ENCODE data around the gene FXYD3. TPM values are rescaled to one million over a fixed set of nuclear protein-coding genes. Genes with fewer than 3 reads are reported as not detected.

The FXYD3 gene
- total RNA-seq, 1 experiment from 2014 or later: 17.4 TPM

DNA sequence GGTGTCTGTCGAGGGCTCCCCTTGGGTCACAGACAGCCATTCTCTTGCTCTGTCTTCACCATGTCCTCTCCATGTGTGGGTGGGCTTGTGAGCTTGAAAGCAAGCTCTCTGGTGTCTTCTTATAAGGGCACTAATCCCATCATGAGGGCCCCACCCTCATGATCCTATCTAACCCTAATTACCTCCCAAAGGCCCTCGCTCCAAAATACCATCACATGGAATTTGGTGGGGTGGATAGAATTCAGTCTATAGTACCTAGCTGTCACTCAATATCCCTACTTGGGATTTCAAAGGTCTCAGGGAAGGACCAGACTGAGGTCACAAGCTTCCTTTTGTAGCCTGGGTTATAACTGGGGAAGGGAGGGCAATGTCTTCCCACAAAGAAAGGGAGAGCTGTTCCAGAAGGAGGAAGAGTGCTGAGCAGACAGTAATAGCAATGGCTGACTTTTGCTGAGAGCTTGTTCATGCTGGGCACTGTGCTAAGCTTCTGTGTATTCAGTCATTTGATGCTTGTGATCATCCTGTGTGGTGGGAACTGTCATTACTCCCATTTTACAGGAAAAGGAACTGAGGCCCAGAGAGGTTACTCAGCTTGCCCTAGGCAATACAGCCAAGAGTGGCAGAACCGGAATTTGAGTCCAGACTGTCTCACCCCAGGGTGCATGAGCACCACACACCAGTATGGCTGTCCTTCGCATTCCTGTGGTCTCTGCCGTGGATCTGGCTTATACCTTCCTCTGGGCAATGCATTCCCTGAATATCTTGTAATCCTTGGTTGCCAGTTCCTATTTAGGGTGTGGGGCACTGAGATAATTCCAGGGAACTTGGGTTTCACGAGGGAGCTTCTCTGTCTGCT lies 47.1 kb downstream of the FXYD3 start:
- no peaks in the 10 kb centered on the region for H3K79me2 ChIP-seq (ENCODE audit: insufficient read depth, low read length)
- RAD21 ChIA-PET (ENCODE audit: low non-redundant PET in 1 of 2, low total read pairs in 2 of 2, uncharacterized antibody in 2 of 2, unreplicated experiment in 2 of 2): no interaction called here
- peak overlapping the region; percentile 77 for H3K4me2 ChIP-seq (ENCODE audit: low read length)
- CTCF ChIA-PET: interaction anchor here (0.6 to 0.7 kb wide), 3 partner anchors 21 to 204 kb away, joined by 3 read pairs; no protein-coding TSS in a partner anchor
- intact Hi-C loops (cut with micrococcal nuclease): loop anchor here (5.0 kb wide), 1 partner anchor 85 kb away; the partner anchor contains the start of gene LSR
- no peaks in the 10 kb centered on the region for H3K27me3 ChIP-seq (ENCODE audit: insufficient read depth, low read length)
- ATAC-seq (peak; percentile 88), DNase-seq (ENCODE audit: low read depth, low spot score) (peak; percentile 85)
- no TSS peak for BruUV-seq (replicated peaks)
- H3K9ac ChIP-seq (ENCODE audit: low read length): peak overlapping the region; percentile 58
- H3K9me3 ChIP-seq (ENCODE audit: control insufficient read depth in 1 of 2, insufficient read depth in 1 of 2, low read depth in 1 of 2, low read length in 2 of 2): peaks cover 0 to 4% of the 10 kb centered on the region in 2 experiments; a peak in 1 of 4 replicates
- peak overlapping the region in 1 of 2 experiments; percentile 47; a peak in 2 of 4 replicates for H3K4me3 ChIP-seq (replicated peaks in 1 of 2; ENCODE audit: low read depth in 1 of 2, low read length in 2 of 2)
- no peaks in the 10 kb centered on the region for H3K9me2 ChIP-seq (ENCODE audit: insufficient read depth)
- H4K20me1 ChIP-seq (ENCODE audit: insufficient read depth): no peaks in the 10 kb centered on the region
- no peak overlapping the region for H2AFZ ChIP-seq (ENCODE audit: low read depth, low read length, poor library complexity, severe bottlenecking)
- POLR2A ChIA-PET: interaction anchor here (0.6 kb wide), 1 partner anchor 10 kb away, joined by 3 read pairs; no protein-coding TSS in a partner anchor
- H3K4me1 ChIP-seq (ENCODE audit: control insufficient read depth in 1 of 2, insufficient read depth in 2 of 2, low read length in 2 of 2): peaks cover 38 to 69% of the 10 kb centered on the region in 2 experiments
- H3K27ac ChIP-seq (ENCODE audit: low read depth, low read length): peak overlapping the region; percentile 62
- peaks cover 13 to 55% of the 10 kb centered on the region in 2 experiments for H3K36me3 ChIP-seq (ENCODE audit: control insufficient read depth in 1 of 2, insufficient read depth in 2 of 2, low read length in 2 of 2)
- peak; percentile 79 for TF ChIP-seq SP1 (IDR thresholded peaks at IDR 0.05; ENCODE audit: low read depth)
- TF ChIP-seq, protein P1, sequence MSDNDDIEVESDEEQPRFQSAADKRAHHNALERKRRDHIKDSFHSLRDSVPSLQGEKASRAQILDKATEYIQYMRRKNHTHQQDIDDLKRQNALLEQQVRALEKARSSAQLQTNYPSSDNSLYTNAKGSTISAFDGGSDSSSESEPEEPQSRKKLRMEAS (IDR thresholded peaks at IDR 0.05): peak; percentile 69
- TF ChIP-seq CEBPB (IDR thresholded peaks at IDR 0.05; ENCODE audit: low read depth): no peak
- no peak for TF ChIP-seq REST (IDR thresholded peaks at IDR 0.05; ENCODE audit: low read depth)
- TF ChIP-seq, protein P2, sequence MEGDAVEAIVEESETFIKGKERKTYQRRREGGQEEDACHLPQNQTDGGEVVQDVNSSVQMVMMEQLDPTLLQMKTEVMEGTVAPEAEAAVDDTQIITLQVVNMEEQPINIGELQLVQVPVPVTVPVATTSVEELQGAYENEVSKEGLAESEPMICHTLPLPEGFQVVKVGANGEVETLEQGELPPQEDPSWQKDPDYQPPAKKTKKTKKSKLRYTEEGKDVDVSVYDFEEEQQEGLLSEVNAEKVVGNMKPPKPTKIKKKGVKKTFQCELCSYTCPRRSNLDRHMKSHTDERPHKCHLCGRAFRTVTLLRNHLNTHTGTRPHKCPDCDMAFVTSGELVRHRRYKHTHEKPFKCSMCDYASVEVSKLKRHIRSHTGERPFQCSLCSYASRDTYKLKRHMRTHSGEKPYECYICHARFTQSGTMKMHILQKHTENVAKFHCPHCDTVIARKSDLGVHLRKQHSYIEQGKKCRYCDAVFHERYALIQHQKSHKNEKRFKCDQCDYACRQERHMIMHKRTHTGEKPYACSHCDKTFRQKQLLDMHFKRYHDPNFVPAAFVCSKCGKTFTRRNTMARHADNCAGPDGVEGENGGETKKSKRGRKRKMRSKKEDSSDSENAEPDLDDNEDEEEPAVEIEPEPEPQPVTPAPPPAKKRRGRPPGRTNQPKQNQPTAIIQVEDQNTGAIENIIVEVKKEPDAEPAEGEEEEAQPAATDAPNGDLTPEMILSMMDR (IDR thresholded peaks at IDR 0.05 in 2 of 3, conservative IDR thresholded peaks at IDR 0.05 in 1 of 3; ENCODE audit: borderline replicate concordance in 1 of 3, insufficient read depth in 1 of 3, low read depth in 2 of 3, low read length in 2 of 3): no peak
- TF ChIP-seq ZNF274 (IDR thresholded peaks at IDR 0.05; ENCODE audit: low read depth, low read length): no peak
- TF ChIP-seq POLR2A (IDR thresholded peaks at IDR 0.05; ENCODE audit: borderline replicate concordance, extremely low read depth, insufficient read depth, insufficient read length): no peak
- no peak for TF ChIP-seq EZH2phosphoT487 (IDR thresholded peaks at IDR 0.05; ENCODE audit: borderline replicate concordance)
- TF ChIP-seq ATF3 (IDR thresholded peaks at IDR 0.05): no peak
- no peak for TF ChIP-seq TCF7L2 (IDR thresholded peaks at IDR 0.05; ENCODE audit: borderline replicate concordance, extremely low read depth, insufficient read depth, insufficient read length)
- no peak for TF ChIP-seq SIN3A (IDR thresholded peaks at IDR 0.05; ENCODE audit: low read depth)
- TF ChIP-seq RAD21 (IDR thresholded peaks at IDR 0.05; ENCODE audit: low read depth): no peak
- TF ChIP-seq EZH2 (IDR thresholded peaks at IDR 0.05): no peak
- peak; percentile 34 for TF ChIP-seq YY1 (IDR thresholded peaks at IDR 0.05; ENCODE audit: extremely low read depth, insufficient replicate concordance, low read depth, low read length)
- peak; percentile 29; the same call in 1 of the 2 replicates for TF ChIP-seq POLR2AphosphoS5 (IDR thresholded peaks at IDR 0.05; ENCODE audit: low read depth, low read length)
- no peak for TF ChIP-seq ZBTB33 (IDR thresholded peaks at IDR 0.05; ENCODE audit: extremely low read depth, insufficient replicate concordance, low read length)
- TF ChIP-seq EGR1 (IDR thresholded peaks at IDR 0.05; ENCODE audit: low read depth): no peak

All from HCT116 (cell line).